HCT116 (cell line): ENCODE measurements around the gene NUDT22. TPM values are rescaled to one million over a fixed set of nuclear protein-coding genes. Genes with fewer than 3 reads are reported as not detected.

ENCODE experiments used
- ATAC-seq: fragments of 200-7000 bp; cut with Tn5 transposase; 2 replicates; pipeline ENCODE4 v1.9.1; 2020; ENCODE audit warnings: mild to moderate bottlenecking, moderate library complexity
- BruUV-seq: library from RNA; stranded (reverse); fragments of 400-500 nt; replicated peaks from 2 replicates; lab custom pipeline; 2021; lab: Mats Ljungman, UMichigan
- CTCF ChIA-PET: fragments of 300-600 bp; sonication (Branson Sonifier 250); formaldehyde crosslinking; loops from one replicate; lab custom pipeline; 2021; ENCODE audit warnings: antibody characterized with exemption; lab: Charles Lee
- POLR2A ChIA-PET: fragments of 300-600, 350-600 bp; sonication (Branson Sonifier 250); formaldehyde crosslinking; loops from one replicate; lab custom pipeline; 2021; ENCODE audit warnings: antibody characterized with exemption; lab: Charles Lee
- RAD21 ChIA-PET, 2 experiments: fragments of 300-600 bp; sonication (Branson Sonifier 250); formaldehyde crosslinking; loops; one replicate each; lab custom pipeline; 2023; ENCODE audit warnings: low total read pairs in 2 of 2; ENCODE audit not compliant: uncharacterized antibody in 2 of 2, unreplicated experiment in 2 of 2, low non-redundant PET in 1 of 2; lab: Charles Lee
- DNase-seq: peaks from one replicate; pipeline ENCODE4 v3.0.0-alpha.2; 2010; ENCODE audit warnings: low read depth, low spot score
- H2AFZ ChIP-seq: fragments of 200-600 bp; shearing (Covaris generic), sonication (generic); 2 replicates; pipeline ENCODE4 v1.6.1; 2017; ENCODE audit warnings: low read depth, mixed run types, mixed read lengths, antibody characterized with exemption, low read length; ENCODE audit not compliant: poor library complexity, severe bottlenecking
- H3K27ac ChIP-seq: 2 replicates; pipeline ENCODE4 v1.5.1; 2012; ENCODE audit warnings: low read depth, low read length
- H3K27me3 ChIP-seq: fragments of 200-600 bp; sonication (generic); 2 replicates; pipeline ENCODE4 v1.6.1; 2016; ENCODE audit warnings: mixed run types, low read length, mixed read lengths; ENCODE audit not compliant: insufficient read depth
- H3K36me3 ChIP-seq, 2 experiments: fragments of 200-500 bp in 1 of 2; fragments of 200-600 bp in 1 of 2; sonication (Bioruptor generic) in 1 of 2; sonication (generic) in 1 of 2; 2 replicates each; pipeline versions ENCODE4 v1.5.1 to v1.6.1; 2014 to 2016; ENCODE audit warnings: low read length in 2 of 2, inconsistent platforms in 1 of 2, mixed read lengths in 1 of 2, mixed run types in 1 of 2; ENCODE audit not compliant: insufficient read depth in 2 of 2, control insufficient read depth in 1 of 2
- H3K4me1 ChIP-seq, 2 experiments: fragments of 200-600 bp in 1 of 2; sonication (generic) in 1 of 2; 2 replicates each; pipeline versions ENCODE4 v1.5.1 to v1.6.1; 2012 to 2017; ENCODE audit warnings: low read length in 2 of 2, inconsistent platforms in 1 of 2, mild to moderate bottlenecking in 1 of 2, mixed read lengths in 1 of 2, mixed run types in 1 of 2, moderate library complexity in 1 of 2; ENCODE audit not compliant: insufficient read depth in 2 of 2, control insufficient read depth in 1 of 2
- H3K4me2 ChIP-seq: fragments of 200-600 bp; sonication (generic); 2 replicates; pipeline ENCODE4 v1.6.1; 2017; ENCODE audit warnings: mixed run types, low read length, mixed read lengths
- H3K4me3 ChIP-seq, 2 experiments: fragments of 200-600 bp in 1 of 2; sonication (generic) in 1 of 2; replicated peaks in 1 of 2; 2 replicates each; pipeline ENCODE4 v1.5.1; 2011 to 2016; ENCODE audit warnings: low read length in 2 of 2, control low read depth in 1 of 2, low read depth in 1 of 2, mild to moderate bottlenecking in 1 of 2, mixed read lengths in 1 of 2, mixed run types in 1 of 2
- H3K79me2 ChIP-seq: fragments of 200-600 bp; sonication (generic); 2 replicates; pipeline ENCODE4 v1.6.1; 2017; ENCODE audit warnings: mild to moderate bottlenecking, mixed run types, low read length, moderate library complexity, mixed read lengths; ENCODE audit not compliant: insufficient read depth
- H3K9ac ChIP-seq: fragments of 200-600 bp; sonication (generic); 2 replicates; pipeline ENCODE4 v1.6.1; 2016; ENCODE audit warnings: low read length, mixed read lengths
- H3K9me2 ChIP-seq: fragments of 200-600 bp; sonication (generic), shearing (Covaris generic); 2 replicates; pipeline ENCODE4 v1.6.1; 2017; ENCODE audit warnings: mixed run types, mild to moderate bottlenecking, moderate library complexity; ENCODE audit not compliant: insufficient read depth
- H3K9me3 ChIP-seq, 2 experiments: fragments of 200-500 bp in 1 of 2; fragments of 200-600 bp in 1 of 2; sonication (Bioruptor generic) in 1 of 2; sonication (generic) in 1 of 2; 2 replicates each; pipeline ENCODE4 v1.6.1; 2014 to 2017; ENCODE audit warnings: low read length in 2 of 2, mixed read lengths in 2 of 2, inconsistent platforms in 1 of 2, low read depth in 1 of 2, mild to moderate bottlenecking in 1 of 2, mixed run types in 1 of 2, moderate library complexity in 1 of 2; ENCODE audit not compliant: control insufficient read depth in 1 of 2, insufficient read depth in 1 of 2
- H4K20me1 ChIP-seq: fragments of 200-600 bp; sonication (generic), shearing (Covaris generic); 2 replicates; pipeline ENCODE4 v1.6.1; 2017; ENCODE audit warnings: mixed run types, mild to moderate bottlenecking, moderate library complexity; ENCODE audit not compliant: insufficient read depth
- ATF3 ChIP-seq: IDR thresholded peaks from 2 replicates; pipeline ENCODE4 v1.6.1; 2012
- CBX3 ChIP-seq: IDR thresholded peaks from 2 replicates; pipeline ENCODE4 v1.6.1; 2012; ENCODE audit warnings: low read depth
- CEBPB ChIP-seq: IDR thresholded peaks from 2 replicates; pipeline ENCODE4 v1.6.1; 2012; ENCODE audit warnings: low read depth
- EGR1 ChIP-seq: IDR thresholded peaks from 2 replicates; pipeline ENCODE4 v1.6.1; 2012; ENCODE audit warnings: low read depth
- EZH2 ChIP-seq: fragments of 200-600 bp; sonication (generic); IDR thresholded peaks from 2 replicates; pipeline ENCODE4 v1.6.1; 2017; ENCODE audit warnings: antibody characterized with exemption, mixed run types
- EZH2phosphoT487 ChIP-seq: fragments of 200-600 bp; IDR thresholded peaks from 2 replicates; pipeline ENCODE4 v1.6.1; 2018; ENCODE audit warnings: antibody characterized with exemption, borderline replicate concordance
- FOSL1 ChIP-seq: IDR thresholded peaks from 2 replicates; pipeline ENCODE4 v1.6.1; 2012; ENCODE audit warnings: low read depth
- POLR2A ChIP-seq: IDR thresholded peaks from 2 replicates; pipeline ENCODE4 v1.7.0; 2011; ENCODE audit warnings: borderline replicate concordance; ENCODE audit not compliant: insufficient read depth, insufficient read length; ENCODE audit errors: extremely low read depth
- POLR2AphosphoS5 ChIP-seq: IDR thresholded peaks from 2 replicates; pipeline ENCODE4 v1.6.1; 2011; ENCODE audit warnings: mild to moderate bottlenecking, low read depth, low read length, moderate library complexity
- RAD21 ChIP-seq: IDR thresholded peaks from 2 replicates; pipeline ENCODE4 v1.6.1; 2012; ENCODE audit warnings: low read depth, mild to moderate bottlenecking
- SIN3A ChIP-seq: IDR thresholded peaks from 2 replicates; pipeline ENCODE4 v1.6.1; 2012; ENCODE audit warnings: low read depth
- SP1 ChIP-seq: IDR thresholded peaks from 2 replicates; pipeline ENCODE4 v1.6.1; 2012; ENCODE audit warnings: low read depth
- SRF ChIP-seq: IDR thresholded peaks from 2 replicates; pipeline ENCODE4 v1.6.1; 2012; ENCODE audit warnings: low read depth
- TCF7L2 ChIP-seq: IDR thresholded peaks from 2 replicates; pipeline ENCODE4 v1.7.0; 2011; ENCODE audit warnings: borderline replicate concordance, inconsistent platforms; ENCODE audit not compliant: insufficient read depth, insufficient read length; ENCODE audit errors: extremely low read depth
- YY1 ChIP-seq: IDR thresholded peaks from 2 replicates; pipeline ENCODE4 v1.6.1; 2011; ENCODE audit warnings: low read length, low read depth, moderate library complexity, mild to moderate bottlenecking; ENCODE audit not compliant: insufficient replicate concordance; ENCODE audit errors: extremely low read depth
- ZFX ChIP-seq: fragments of 450-650 bp; IDR thresholded peaks from 2 replicates; pipeline ENCODE4 v1.6.1; 2017
- ZNF274 ChIP-seq: fragments of 200-500 bp; sonication (Bioruptor generic); IDR thresholded peaks from 2 replicates; pipeline ENCODE4 v1.6.1; 2014; ENCODE audit warnings: mild to moderate bottlenecking, low read depth, low read length, inconsistent platforms
- intact Hi-C: fragments of 100-400 bp; cut with micrococcal nuclease; formaldehyde crosslinking; loops from 2 replicates; pipeline ENCODE4 v1.10.0; 2022
- total RNA-seq: library from RNA; stranded (reverse); gene quantifications from one replicate; pipeline ENCODE4 v1.2.1, GENCODE V29; 2021; ENCODE audit not compliant: unreplicated experiment
- TF ChIP-seq, protein P1 (sequence below): IDR thresholded peaks from 2 replicates; pipeline ENCODE4 v1.6.1; 2012; ENCODE audit warnings: low read depth
- TF ChIP-seq, protein P2 (sequence below): IDR thresholded peaks from 2 replicates; pipeline ENCODE4 v1.6.1; 2011; ENCODE audit warnings: mild to moderate bottlenecking, low read length, moderate library complexity; ENCODE audit not compliant: insufficient replicate concordance; ENCODE audit errors: extremely low read depth

NUDT22 gene
- total RNA-seq, 1 experiment from 2014 or later = 70.9 TPM

DNA sequence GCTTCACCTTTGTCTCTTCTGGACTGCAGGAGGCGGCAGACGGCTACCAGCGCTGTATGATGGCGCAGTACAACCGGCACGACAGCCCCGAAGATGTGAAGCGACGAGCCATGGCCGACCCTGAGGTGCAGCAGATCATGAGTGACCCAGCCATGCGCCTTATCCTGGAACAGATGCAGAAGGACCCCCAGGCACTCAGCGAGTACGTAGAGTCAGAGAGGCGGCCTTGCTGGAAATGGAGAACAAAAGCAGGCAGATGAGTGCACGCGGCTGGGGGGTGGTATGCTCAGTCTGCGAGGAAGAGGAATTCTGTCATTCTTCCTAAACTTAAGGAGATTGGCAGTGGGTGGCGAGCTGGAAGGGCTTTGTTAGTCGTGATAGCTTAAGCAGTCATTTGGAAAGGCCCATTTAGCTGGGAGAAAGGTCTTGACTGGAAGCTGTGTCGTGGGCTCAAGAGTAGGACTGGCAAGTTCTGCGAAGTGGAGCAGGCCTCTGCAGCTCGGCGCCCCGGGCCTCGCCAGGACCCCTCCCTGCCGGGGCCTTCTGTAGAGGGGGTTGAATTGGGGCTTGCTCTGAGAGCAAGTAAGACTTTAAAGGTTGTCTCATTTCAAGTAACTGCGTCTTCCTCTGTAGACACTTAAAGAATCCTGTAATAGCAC, 22.5 kb upstream of the NUDT22 start:
- no TSS peak for BruUV-seq
- intact Hi-C loops = loop anchor here (1.0 to 2.0 kb wide), 3 partner anchors 67 to 152 kb away; no protein-coding TSS in a partner anchor

More for the DNA sequence above, 22.5 kb upstream of the NUDT22 start:
- Histone ChIP-seq H3K79me2 (peaks cover 38% of the 10 kb centered on the region; the same call in 1 of the 2 replicates), H2AFZ (no peak overlapping the region), H3K4me3 (no peak overlapping the region), H3K9me2 (no peaks in the 10 kb centered on the region), H3K27me3 (no peaks in the 10 kb centered on the region), H3K27ac (no peak overlapping the region), H3K9me3 (no peaks in the 10 kb centered on the region), H3K4me1 (peaks cover 0 to 8% of the 10 kb centered on the region in 2 experiments; a peak in 1 of 4 replicates), H3K4me2 (no peak overlapping the region), H3K9ac (no peak overlapping the region), H3K36me3 (peaks cover 48 to 57% of the 10 kb centered on the region in 2 experiments), H4K20me1 (no peaks in the 10 kb centered on the region)
- DNase-seq = no peak
- POLR2A ChIA-PET = interaction anchor here (1.3 to 2.2 kb wide), 4 partner anchors 18 to 101 kb away, joined by 3 to 10 read pairs (median 6); partner anchors contain the start of gene STIP1
- no peak for ATAC-seq
- CTCF ChIA-PET = interaction anchor here (1.6 to 4.6 kb wide), 8 partner anchors 15 to 152 kb away, joined by 4 to 80 read pairs (median 9); partner anchors contain the start of genes CATSPERZ, ESRRA, FKBP2 and PRDX5
- RAD21 ChIA-PET = interaction anchor here in 1 of 2 experiments (1.6 kb wide), 1 partner anchor 18 kb away, joined by 3 read pairs; the partner anchor contains the start of gene STIP1
- TF ChIP-seq EGR1 = no peak
- no peak for TF ChIP-seq POLR2AphosphoS5
- no peak for TF ChIP-seq ZFX
- TF ChIP-seq ZNF274 = no peak
- TF ChIP-seq SP1 = no peak
- no peak for TF ChIP-seq EZH2
- no peak for TF ChIP-seq RAD21
- no peak for TF ChIP-seq YY1
- TF ChIP-seq FOSL1 = no peak
- TF ChIP-seq CEBPB = no peak
- TF ChIP-seq, protein P1, sequence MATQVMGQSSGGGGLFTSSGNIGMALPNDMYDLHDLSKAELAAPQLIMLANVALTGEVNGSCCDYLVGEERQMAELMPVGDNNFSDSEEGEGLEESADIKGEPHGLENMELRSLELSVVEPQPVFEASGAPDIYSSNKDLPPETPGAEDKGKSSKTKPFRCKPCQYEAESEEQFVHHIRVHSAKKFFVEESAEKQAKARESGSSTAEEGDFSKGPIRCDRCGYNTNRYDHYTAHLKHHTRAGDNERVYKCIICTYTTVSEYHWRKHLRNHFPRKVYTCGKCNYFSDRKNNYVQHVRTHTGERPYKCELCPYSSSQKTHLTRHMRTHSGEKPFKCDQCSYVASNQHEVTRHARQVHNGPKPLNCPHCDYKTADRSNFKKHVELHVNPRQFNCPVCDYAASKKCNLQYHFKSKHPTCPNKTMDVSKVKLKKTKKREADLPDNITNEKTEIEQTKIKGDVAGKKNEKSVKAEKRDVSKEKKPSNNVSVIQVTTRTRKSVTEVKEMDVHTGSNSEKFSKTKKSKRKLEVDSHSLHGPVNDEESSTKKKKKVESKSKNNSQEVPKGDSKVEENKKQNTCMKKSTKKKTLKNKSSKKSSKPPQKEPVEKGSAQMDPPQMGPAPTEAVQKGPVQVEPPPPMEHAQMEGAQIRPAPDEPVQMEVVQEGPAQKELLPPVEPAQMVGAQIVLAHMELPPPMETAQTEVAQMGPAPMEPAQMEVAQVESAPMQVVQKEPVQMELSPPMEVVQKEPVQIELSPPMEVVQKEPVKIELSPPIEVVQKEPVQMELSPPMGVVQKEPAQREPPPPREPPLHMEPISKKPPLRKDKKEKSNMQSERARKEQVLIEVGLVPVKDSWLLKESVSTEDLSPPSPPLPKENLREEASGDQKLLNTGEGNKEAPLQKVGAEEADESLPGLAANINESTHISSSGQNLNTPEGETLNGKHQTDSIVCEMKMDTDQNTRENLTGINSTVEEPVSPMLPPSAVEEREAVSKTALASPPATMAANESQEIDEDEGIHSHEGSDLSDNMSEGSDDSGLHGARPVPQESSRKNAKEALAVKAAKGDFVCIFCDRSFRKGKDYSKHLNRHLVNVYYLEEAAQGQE = no peak
- no peak for TF ChIP-seq POLR2A
- no peak for TF ChIP-seq TCF7L2
- TF ChIP-seq ATF3 = no peak
- no peak for TF ChIP-seq CBX3
- no peak for TF ChIP-seq SRF
- TF ChIP-seq, protein P2, sequence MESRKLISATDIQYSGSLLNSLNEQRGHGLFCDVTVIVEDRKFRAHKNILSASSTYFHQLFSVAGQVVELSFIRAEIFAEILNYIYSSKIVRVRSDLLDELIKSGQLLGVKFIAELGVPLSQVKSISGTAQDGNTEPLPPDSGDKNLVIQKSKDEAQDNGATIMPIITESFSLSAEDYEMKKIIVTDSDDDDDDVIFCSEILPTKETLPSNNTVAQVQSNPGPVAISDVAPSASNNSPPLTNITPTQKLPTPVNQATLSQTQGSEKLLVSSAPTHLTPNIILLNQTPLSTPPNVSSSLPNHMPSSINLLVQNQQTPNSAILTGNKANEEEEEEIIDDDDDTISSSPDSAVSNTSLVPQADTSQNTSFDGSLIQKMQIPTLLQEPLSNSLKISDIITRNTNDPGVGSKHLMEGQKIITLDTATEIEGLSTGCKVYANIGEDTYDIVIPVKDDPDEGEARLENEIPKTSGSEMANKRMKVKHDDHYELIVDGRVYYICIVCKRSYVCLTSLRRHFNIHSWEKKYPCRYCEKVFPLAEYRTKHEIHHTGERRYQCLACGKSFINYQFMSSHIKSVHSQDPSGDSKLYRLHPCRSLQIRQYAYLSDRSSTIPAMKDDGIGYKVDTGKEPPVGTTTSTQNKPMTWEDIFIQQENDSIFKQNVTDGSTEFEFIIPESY = no peak
- TF ChIP-seq EZH2phosphoT487 = no peak
- no peak for TF ChIP-seq SIN3A
